ENCODE data around the gene WAC. TPM values are rescaled to one million over a fixed set of nuclear protein-coding genes. Genes with fewer than 3 reads are reported as not detected.

The WAC gene
- total and polyA plus RNA-seq, 2 of the 13 experiments (the other 11 are each of a cell fraction or from before 2014, with no cell fraction given) = 69.1 to 96.2 TPM

Small RNA genes lying within 50 kb of the gene (small RNA-seq; reads per million reads assigned to genes)
- gene RNU4ATAC6P (ENCODE audit: insufficient read depth in 2 of 3, insufficient read length in 3 of 3, low read depth in 2 of 3, low replicate concordance in 1 of 3) (0 reads per million in 3 experiments), gene RNU6-1067P (ENCODE audit: insufficient read depth in 2 of 3, insufficient read length in 3 of 3, low read depth in 2 of 3, low replicate concordance in 1 of 3) (0 to 3.9 (median 0.65) reads per million in 3 experiments)

Other genes with a start within 250 kb of the WAC start
- gene MPP7, start 230.1 kb upstream of the WAC start, total RNA-seq (2016; rRNA removed; fragmentation: Illumina TruSeq; extraction: Trizol) = 16.4 and 23.8 TPM in 2 replicates
- 6.8 and 7.0 TPM in 2 replicates for gene MPP7, start 230.1 kb upstream of the WAC start, polyA plus RNA-seq (2011; rRNA removed)
- 13.2 and 23.6 TPM in 2 replicates for gene BAMBI, start 144.4 kb downstream of the WAC start, total RNA-seq (2016; rRNA removed; fragmentation: Illumina TruSeq; extraction: Trizol)
- gene BAMBI, start 144.4 kb downstream of the WAC start, polyA plus RNA-seq (2011; rRNA removed) = 12.0 and 12.9 TPM in 2 replicates